ENCODE results near the gene ADIPOR1. TPM values are rescaled to one million over a fixed set of nuclear protein-coding genes. Genes with fewer than 3 reads are reported as not detected.

The ADIPOR1 gene
- total RNA-seq, 2 donors from 2014 or later, result 86.0 to 148 TPM

DNA sequence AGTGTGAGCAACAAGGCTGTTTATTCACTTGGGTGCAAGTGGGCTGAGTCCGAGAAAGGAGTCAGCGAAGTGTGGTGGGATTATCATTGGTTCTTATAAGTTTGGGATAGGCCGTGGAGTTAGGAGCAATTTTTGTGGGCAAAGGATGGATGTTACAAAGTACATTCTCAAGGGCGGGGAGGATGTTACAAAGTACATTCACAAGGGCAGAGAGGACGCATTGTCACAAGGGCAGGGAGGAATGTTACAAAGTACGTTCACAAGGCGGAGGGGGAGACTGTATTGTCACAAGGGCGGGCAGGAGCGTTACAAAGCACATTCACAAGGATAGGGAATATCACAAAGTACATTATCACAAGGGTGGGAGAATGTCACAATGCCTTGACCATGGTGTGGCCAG, 43.9 kb upstream of the ADIPOR1 start:
- Histone ChIP-seq H3K4me3 (no peak overlapping the region), H3K27me3 (replicated peaks; ENCODE audit: insufficient read depth) (no peaks in the 10 kb centered on the region), H3K27ac (no peak overlapping the region), H3K36me3 (no peaks in the 10 kb centered on the region), H3K4me1 (replicated peaks) (no peaks in the 10 kb centered on the region), H3K9me3 (no peaks in the 10 kb centered on the region)
- DNase-seq (ENCODE audit: low spot score), result no peak
- intact Hi-C loops (cut with DNase I), result no loop called here
- TF ChIP-seq POLR2AphosphoS5 (IDR thresholded peaks at IDR 0.05), result no peak
- TF ChIP-seq POLR2A (IDR thresholded peaks at IDR 0.05), result no peak
- TF ChIP-seq, protein P1, sequence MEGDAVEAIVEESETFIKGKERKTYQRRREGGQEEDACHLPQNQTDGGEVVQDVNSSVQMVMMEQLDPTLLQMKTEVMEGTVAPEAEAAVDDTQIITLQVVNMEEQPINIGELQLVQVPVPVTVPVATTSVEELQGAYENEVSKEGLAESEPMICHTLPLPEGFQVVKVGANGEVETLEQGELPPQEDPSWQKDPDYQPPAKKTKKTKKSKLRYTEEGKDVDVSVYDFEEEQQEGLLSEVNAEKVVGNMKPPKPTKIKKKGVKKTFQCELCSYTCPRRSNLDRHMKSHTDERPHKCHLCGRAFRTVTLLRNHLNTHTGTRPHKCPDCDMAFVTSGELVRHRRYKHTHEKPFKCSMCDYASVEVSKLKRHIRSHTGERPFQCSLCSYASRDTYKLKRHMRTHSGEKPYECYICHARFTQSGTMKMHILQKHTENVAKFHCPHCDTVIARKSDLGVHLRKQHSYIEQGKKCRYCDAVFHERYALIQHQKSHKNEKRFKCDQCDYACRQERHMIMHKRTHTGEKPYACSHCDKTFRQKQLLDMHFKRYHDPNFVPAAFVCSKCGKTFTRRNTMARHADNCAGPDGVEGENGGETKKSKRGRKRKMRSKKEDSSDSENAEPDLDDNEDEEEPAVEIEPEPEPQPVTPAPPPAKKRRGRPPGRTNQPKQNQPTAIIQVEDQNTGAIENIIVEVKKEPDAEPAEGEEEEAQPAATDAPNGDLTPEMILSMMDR (IDR thresholded peaks at IDR 0.05), result no peak
- WGBS, result 74% methylated on average over 9 of the region's 9 CpGs

- Histone ChIP-seq H3K9me3 (no peaks in the 10 kb centered on the region), H3K4me1 (replicated peaks) (no peaks in the 10 kb centered on the region), H3K27me3 (replicated peaks; ENCODE audit: insufficient read depth) (no peaks in the 10 kb centered on the region), H3K36me3 (no peaks in the 10 kb centered on the region), H3K27ac (no peak overlapping the region), H3K4me3 (no peak overlapping the region)
- intact Hi-C loops (cut with DNase I), result no loop called here
- DNase-seq (ENCODE audit: low spot score), result no peak
- 65% methylated on average over 3 of the region's 3 CpGs for WGBS
- TF ChIP-seq, protein P1 (IDR thresholded peaks at IDR 0.05), result no peak
- TF ChIP-seq POLR2AphosphoS5 (IDR thresholded peaks at IDR 0.05) (no peak), POLR2A (IDR thresholded peaks at IDR 0.05) (no peak)
These were observed 42.3 kb upstream of the ADIPOR1 start for GRCh38 chr1:203000217-203000944.

- Histone ChIP-seq H3K4me3 (no peak overlapping the region), H3K27ac (no peak overlapping the region), H3K36me3 (no peaks in the 10 kb centered on the region), H3K27me3 (replicated peaks; ENCODE audit: insufficient read depth) (peaks cover 2% of the 10 kb centered on the region), H3K4me1 (replicated peaks) (no peaks in the 10 kb centered on the region), H3K9me3 (no peaks in the 10 kb centered on the region)
- WGBS, result 42% methylated on average over 14 of the region's 14 CpGs
- peak; percentile 47 for DNase-seq (ENCODE audit: low spot score)
- TF ChIP-seq, protein P1 (IDR thresholded peaks at IDR 0.05), result peak; percentile 28 to 78 (median 74)
- no peak for TF ChIP-seq POLR2A (IDR thresholded peaks at IDR 0.05)
- intact Hi-C loops (cut with DNase I), result no loop called here
These were observed 41.0 kb upstream of the ADIPOR1 start for GRCh38 chr1:202998836-202999750.

GRCh38 chr1:202994756-202995155, 36.6 kb upstream of the ADIPOR1 start:
- WGBS, result 42% methylated on average over 3 of the region's 3 CpGs
- Histone ChIP-seq H3K4me1 (replicated peaks) (no peaks in the 10 kb centered on the region), H3K27me3 (replicated peaks; ENCODE audit: insufficient read depth) (peaks cover 2% of the 10 kb centered on the region), H3K36me3 (no peaks in the 10 kb centered on the region), H3K27ac (no peak overlapping the region), H3K4me3 (no peak overlapping the region), H3K9me3 (no peaks in the 10 kb centered on the region)
- DNase-seq (ENCODE audit: low spot score), result no peak
- TF ChIP-seq POLR2AphosphoS5 (IDR thresholded peaks at IDR 0.05) (no peak), POLR2A (IDR thresholded peaks at IDR 0.05) (no peak)
- TF ChIP-seq, protein P1 (IDR thresholded peaks at IDR 0.05), result no peak
- intact Hi-C loops (cut with DNase I), result no loop called here
